ENCODE results near the gene IRS2. TPM values are rescaled to one million over a fixed set of nuclear protein-coding genes. Genes with fewer than 3 reads are reported as not detected.

Gene IRS2
- total RNA-seq, 1 experiment from 2014 or later, result 9.2 TPM

GRCh38 chr13:109749365-109749764 is 37.0 kb downstream of the IRS2 start:
- Histone ChIP-seq H3K4me2 (ENCODE audit: low read length) (no peak overlapping the region), H4K20me1 (ENCODE audit: insufficient read depth) (no peaks in the 10 kb centered on the region), H2AFZ (ENCODE audit: low read depth, low read length, poor library complexity, severe bottlenecking) (no peak overlapping the region), H3K36me3 (ENCODE audit: control insufficient read depth in 1 of 2, insufficient read depth in 2 of 2, low read length in 2 of 2) (no peaks in the 10 kb centered on the region), H3K4me3 (replicated peaks in 1 of 2; ENCODE audit: low read depth in 1 of 2, low read length in 2 of 2) (no peak overlapping the region), H3K79me2 (ENCODE audit: insufficient read depth, low read length) (no peaks in the 10 kb centered on the region), H3K27me3 (ENCODE audit: insufficient read depth, low read length) (no peaks in the 10 kb centered on the region), H3K9ac (ENCODE audit: low read length) (no peak overlapping the region), H3K4me1 (ENCODE audit: control insufficient read depth in 1 of 2, insufficient read depth in 2 of 2, low read length in 2 of 2) (peaks cover 0 to 1% of the 10 kb centered on the region in 2 experiments; a peak in 1 of 4 replicates), H3K9me3 (ENCODE audit: control insufficient read depth in 1 of 2, insufficient read depth in 1 of 2, low read depth in 1 of 2, low read length in 2 of 2) (no peaks in the 10 kb centered on the region), H3K27ac (ENCODE audit: low read depth, low read length) (no peak overlapping the region), H3K9me2 (ENCODE audit: insufficient read depth) (no peaks in the 10 kb centered on the region)
- DNase-seq (ENCODE audit: low read depth, low spot score) (no peak), ATAC-seq (no peak)
- intact Hi-C loops (cut with micrococcal nuclease), result no loop called here
- RAD21 ChIA-PET (ENCODE audit: low non-redundant PET in 1 of 2, low total read pairs in 2 of 2, uncharacterized antibody in 2 of 2, unreplicated experiment in 2 of 2), result no interaction called here
- CTCF ChIA-PET, result no interaction called here
- no TSS peak for BruUV-seq (replicated peaks)
- POLR2A ChIA-PET, result no interaction called here
- no peak for TF ChIP-seq SIN3A (IDR thresholded peaks at IDR 0.05; ENCODE audit: low read depth)
- TF ChIP-seq EGR1 (IDR thresholded peaks at IDR 0.05; ENCODE audit: low read depth), result no peak
- no peak for TF ChIP-seq POLR2AphosphoS5 (IDR thresholded peaks at IDR 0.05; ENCODE audit: low read depth, low read length)
- no peak for TF ChIP-seq CEBPB (IDR thresholded peaks at IDR 0.05; ENCODE audit: low read depth)
- TF ChIP-seq FOSL1 (IDR thresholded peaks at IDR 0.05; ENCODE audit: low read depth), result no peak
- TF ChIP-seq MAX (IDR thresholded peaks at IDR 0.05), result no peak
- no peak for TF ChIP-seq SRF (IDR thresholded peaks at IDR 0.05; ENCODE audit: low read depth)
- TF ChIP-seq ZFX (IDR thresholded peaks at IDR 0.05), result no peak
- TF ChIP-seq ZNF274 (IDR thresholded peaks at IDR 0.05; ENCODE audit: low read depth, low read length), result no peak
- TF ChIP-seq REST (IDR thresholded peaks at IDR 0.05; ENCODE audit: low read depth), result no peak
- no peak for TF ChIP-seq RAD21 (IDR thresholded peaks at IDR 0.05; ENCODE audit: low read depth)
- no peak for TF ChIP-seq ZBTB33 (IDR thresholded peaks at IDR 0.05; ENCODE audit: extremely low read depth, insufficient replicate concordance, low read length)
- no peak for TF ChIP-seq ELF1 (IDR thresholded peaks at IDR 0.05; ENCODE audit: borderline replicate concordance, low read depth)
- no peak for TF ChIP-seq ATF3 (IDR thresholded peaks at IDR 0.05)
